Activated naive CD8-positive, alpha-beta T cell treated with anti-CD3 and anti-CD28 coated beads, Interleukin-2, amount 50 U/mL, for 16 hours (primary cell): ENCODE measurements around the gene SLC39A7.
A peak's percentile ranks its signal among the peaks of the same experiment; 100 is the strongest.

Experiments
- DNase-seq: peaks from one replicate; pipeline ENCODE4 v3.0.0-alpha.2; 2020; ENCODE audit warnings: low read depth, low spot score

Gene SLC39A7

DNA sequence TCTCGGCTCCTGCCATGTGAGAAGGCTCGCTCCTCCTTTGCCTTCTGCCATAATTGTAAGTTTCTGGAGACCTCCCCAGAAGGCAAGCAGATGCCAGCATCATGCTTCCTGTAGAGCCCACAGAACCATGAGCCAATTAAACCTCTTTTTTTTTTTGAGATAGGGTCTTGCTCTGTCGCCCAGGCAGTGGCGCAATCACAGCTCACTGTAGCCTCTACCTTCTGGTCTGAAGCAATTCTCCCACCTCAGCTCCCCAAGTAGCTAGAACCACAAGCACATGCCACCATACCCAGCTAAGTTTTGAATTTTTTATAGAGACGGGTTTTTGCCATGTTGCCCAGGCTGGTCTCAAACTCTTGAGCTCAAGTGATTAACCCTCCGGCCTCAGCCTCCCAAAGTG is 36.2 kb downstream of the SLC39A7 start:
- no peak for DNase-seq

- no peak for DNase-seq
These were observed 37.1 kb downstream of the SLC39A7 start for GRCh38 chr6:33237741-33238140.

DNA sequence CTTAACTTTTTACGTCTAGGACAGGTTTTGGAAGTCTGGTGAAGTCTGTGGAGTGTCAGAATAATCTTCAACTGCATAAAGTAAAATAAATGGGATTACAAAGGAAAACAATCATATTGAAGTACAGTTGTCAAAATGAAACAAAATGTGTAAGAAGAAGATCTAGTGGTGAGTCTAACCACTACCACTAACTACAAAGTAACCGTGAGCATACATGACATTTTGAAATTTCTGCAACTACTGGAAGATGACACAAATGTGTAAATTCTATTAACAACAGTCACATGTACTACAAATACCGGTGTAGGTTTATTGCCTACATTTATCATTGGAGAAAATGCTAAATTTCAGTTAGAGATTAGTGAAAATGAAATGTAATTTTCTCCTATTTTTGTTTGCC is 41.3 kb downstream of the SLC39A7 start:
- DNase-seq, result no peak

GRCh38 chr6:33243476-33243875 is 42.8 kb downstream of the SLC39A7 start:
- DNase-seq, result no peak

DNA sequence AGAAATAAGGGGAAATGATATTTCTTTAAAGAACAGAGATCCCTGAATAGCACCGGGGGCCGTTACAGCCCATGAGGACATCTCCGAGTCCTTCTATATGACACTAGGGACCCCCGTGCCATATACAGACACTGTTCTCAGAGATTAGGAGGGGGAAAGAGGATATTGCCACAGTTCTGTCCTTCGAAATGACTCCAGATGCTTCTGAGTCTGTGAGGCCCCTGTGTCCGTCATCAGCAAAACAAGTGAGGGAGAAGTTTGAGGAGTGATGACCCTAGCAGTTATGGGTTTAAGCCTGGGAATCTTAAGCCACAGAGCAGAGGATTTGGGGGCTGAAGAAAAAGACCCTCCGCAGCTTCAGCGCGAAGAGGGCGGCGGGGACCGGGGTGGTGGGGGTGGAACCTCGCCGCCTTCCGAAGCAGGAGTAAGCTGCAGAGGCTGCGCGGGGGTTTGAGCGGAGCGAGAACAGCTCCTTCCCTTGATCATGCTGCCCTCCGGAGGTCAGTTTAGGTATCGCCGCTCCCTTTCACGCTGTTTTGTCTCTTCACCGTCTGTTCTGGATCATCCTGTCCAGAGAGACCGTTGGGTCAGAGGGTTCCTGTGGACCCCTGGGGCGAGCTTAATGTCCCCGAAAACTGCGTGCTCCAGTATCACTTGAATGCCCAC is 47.4 kb downstream of the SLC39A7 start:
- peak; percentile 86 for DNase-seq

DNA sequence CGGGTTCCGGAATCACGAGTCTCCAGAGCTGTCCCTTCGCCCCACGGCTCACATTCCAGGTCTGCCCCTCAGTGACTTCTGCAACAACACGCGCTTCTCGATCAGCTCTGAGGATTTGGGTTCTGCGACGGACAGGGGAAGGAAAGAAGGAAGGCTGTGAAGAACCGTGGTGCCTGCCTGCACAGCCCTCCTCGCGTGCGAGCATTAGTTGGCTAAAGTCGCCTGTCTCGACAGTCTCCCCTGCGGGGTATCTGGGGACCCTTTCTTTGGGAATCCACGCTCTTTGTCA is 47.9 kb downstream of the SLC39A7 start:
- no peak for DNase-seq

- peak; percentile 80 for DNase-seq
These were observed 48.5 kb downstream of the SLC39A7 start for GRCh38 chr6:33248932-33249731.

GRCh38 chr6:33249732-33250630 is 49.3 kb downstream of the SLC39A7 start:
- no peak for DNase-seq

GRCh38 chr6:33250731-33251130 is 50.1 kb downstream of the SLC39A7 start:
- no peak for DNase-seq

DNA sequence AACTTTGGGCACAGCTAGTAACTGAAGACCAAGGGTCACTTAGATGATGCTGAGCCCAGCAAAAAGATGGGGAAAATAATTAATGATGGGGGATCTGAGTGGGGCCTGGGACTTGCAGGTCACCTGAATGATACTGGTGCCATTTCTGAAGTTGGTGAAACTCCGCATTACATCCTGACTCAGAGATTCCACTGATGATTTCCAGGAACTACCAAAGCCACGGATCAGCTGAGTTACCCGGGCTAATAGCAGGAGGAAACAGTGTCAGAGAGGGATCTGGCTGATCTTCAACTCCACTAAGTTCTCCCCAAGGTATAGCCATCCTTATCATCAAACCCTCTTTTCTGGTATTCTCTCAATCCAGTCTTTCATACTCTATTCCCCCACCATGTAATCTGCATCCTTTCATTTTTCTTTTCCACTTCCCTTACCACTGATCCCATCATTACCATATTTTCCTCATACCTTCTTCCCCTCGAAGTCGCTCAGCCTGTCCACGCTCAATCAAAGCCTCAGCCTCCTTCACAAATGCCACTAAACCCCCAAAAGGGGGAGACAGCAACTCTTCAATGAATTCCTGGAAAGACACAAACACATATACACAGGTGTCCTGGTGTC is 50.8 kb downstream of the SLC39A7 start:
- no peak for DNase-seq

DNA sequence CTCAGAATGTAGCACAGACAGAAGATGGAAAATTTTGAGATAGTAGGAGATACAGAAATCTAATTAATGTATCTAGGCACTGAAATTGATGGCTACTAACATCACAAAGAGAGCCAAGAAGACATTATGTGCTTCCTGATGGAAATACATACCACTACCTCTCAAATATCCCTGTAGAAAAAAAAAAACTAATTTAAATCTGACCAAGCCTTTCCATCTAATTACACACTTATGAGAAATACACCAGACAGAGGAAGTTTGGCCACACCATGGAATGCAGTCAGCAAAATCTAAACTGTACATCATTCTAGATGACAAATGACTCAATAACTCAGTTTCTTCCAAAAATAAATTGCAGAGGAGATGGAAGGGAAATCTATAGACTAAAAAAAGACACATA is 52.1 kb downstream of the SLC39A7 start:
- no peak for DNase-seq
